Progenitor cell of endocrine pancreas (in vitro differentiated cells): ENCODE data around the gene SDCBP2. TPM values are rescaled to one million over a fixed set of nuclear protein-coding genes. Genes with fewer than 3 reads are reported as not detected.

ENCODE experiments used
- DNase-seq: peaks from one replicate; pipeline ENCODE4 v3.0.0; 2021; ENCODE audit warnings: low spot score; ENCODE audit not compliant: unreplicated experiment
- H3K27ac Mint-ChIP-seq: 2 replicates; pipeline ENCODE4 v1.8.0; 2021; ENCODE audit warnings: mild to moderate bottlenecking, moderate library complexity, mixed read lengths
- H3K27me3 Mint-ChIP-seq: 2 replicates; pipeline ENCODE4 v1.8.0; 2021; ENCODE audit warnings: mixed read lengths
- H3K36me3 Mint-ChIP-seq: 2 replicates; pipeline ENCODE4 v1.8.0; 2022; ENCODE audit warnings: mixed read lengths; ENCODE audit not compliant: insufficient read depth
- H3K4me1 Mint-ChIP-seq: 2 replicates; pipeline ENCODE4 v1.8.0; 2021; ENCODE audit warnings: low read depth, mixed read lengths
- H3K4me3 Mint-ChIP-seq: 2 replicates; pipeline ENCODE4 v1.8.0; 2021; ENCODE audit warnings: low read depth, mild to moderate bottlenecking, moderate library complexity, mixed read lengths
- H3K9me3 Mint-ChIP-seq: 2 replicates; pipeline ENCODE4 v1.8.0; 2021; ENCODE audit warnings: low read depth, mixed read lengths
- CTCF ChIP-seq: fragments of 200-600 bp; sonication (generic); IDR thresholded peaks from one replicate; pipeline ENCODE4 v1.5.0; 2021; ENCODE audit warnings: antibody characterized with exemption, mild to moderate bottlenecking; ENCODE audit not compliant: unreplicated experiment
- total RNA-seq: library from RNA; stranded (reverse); gene quantifications from 2 replicates; pipeline ENCODE4 v1.2.1, GENCODE V29; 2021

SDCBP2 gene
- total RNA-seq, 1 donor from 2014 or later = 2.0 TPM

GRCh38 chr20:1373036-1373435, 44.1 kb upstream of the SDCBP2 start:
- H3K4me3 Mint-ChIP-seq = no peak overlapping the region
- no peaks in the 10 kb centered on the region for H3K27me3 Mint-ChIP-seq
- peaks cover 11% of the 10 kb centered on the region for H3K4me1 Mint-ChIP-seq
- H3K27ac Mint-ChIP-seq = no peak overlapping the region
- H3K36me3 Mint-ChIP-seq = peaks cover 11% of the 10 kb centered on the region
- H3K9me3 Mint-ChIP-seq = no peaks in the 10 kb centered on the region
- DNase-seq = no peak
- no peak for TF ChIP-seq CTCF

GRCh38 chr20:1371830-1372539, 43.0 kb upstream of the SDCBP2 start:
- Mint-ChIP-seq H3K27me3 (no peaks in the 10 kb centered on the region), H3K36me3 (peaks cover 16% of the 10 kb centered on the region), H3K27ac (no peak overlapping the region), H3K9me3 (no peaks in the 10 kb centered on the region), H3K4me1 (peaks cover 2% of the 10 kb centered on the region), H3K4me3 (no peak overlapping the region)
- DNase-seq = no peak
- TF ChIP-seq CTCF = no peak

GRCh38 chr20:1371202-1371782, 42.4 kb upstream of the SDCBP2 start:
- H3K4me3 Mint-ChIP-seq = no peak overlapping the region
- TF ChIP-seq CTCF = no peak
- H3K27me3 Mint-ChIP-seq = no peaks in the 10 kb centered on the region
- H3K4me1 Mint-ChIP-seq = no peaks in the 10 kb centered on the region
- H3K27ac Mint-ChIP-seq = no peak overlapping the region
- no peaks in the 10 kb centered on the region for H3K9me3 Mint-ChIP-seq
- peaks cover 16% of the 10 kb centered on the region for H3K36me3 Mint-ChIP-seq
- no peak for DNase-seq

- no peaks in the 10 kb centered on the region for H3K4me1 Mint-ChIP-seq
- peaks cover 16% of the 10 kb centered on the region for H3K36me3 Mint-ChIP-seq
- H3K9me3 Mint-ChIP-seq = no peaks in the 10 kb centered on the region
- no peak overlapping the region for H3K4me3 Mint-ChIP-seq
- DNase-seq = no peak
- no peaks in the 10 kb centered on the region for H3K27me3 Mint-ChIP-seq
- H3K27ac Mint-ChIP-seq = no peak overlapping the region
- TF ChIP-seq CTCF = no peak
These were observed 41.7 kb upstream of the SDCBP2 start for GRCh38 chr20:1370548-1371110.

GRCh38 chr20:1369970-1370369, 41.0 kb upstream of the SDCBP2 start:
- H3K27ac Mint-ChIP-seq = no peak overlapping the region
- no peak for DNase-seq
- no peak overlapping the region for H3K4me3 Mint-ChIP-seq
- H3K27me3 Mint-ChIP-seq = no peaks in the 10 kb centered on the region
- no peaks in the 10 kb centered on the region for H3K4me1 Mint-ChIP-seq
- H3K9me3 Mint-ChIP-seq = no peaks in the 10 kb centered on the region
- no peak for TF ChIP-seq CTCF
- H3K36me3 Mint-ChIP-seq = peaks cover 19% of the 10 kb centered on the region
